Calu3 (cell line): ENCODE data around the gene ANO8. TPM values are rescaled to one million over a fixed set of nuclear protein-coding genes. Genes with fewer than 3 reads are reported as not detected.
A peak's percentile ranks its signal among the peaks of the same experiment; 100 is the strongest.

Source experiments
- BruUV-seq: library from RNA; stranded (reverse); fragments of 400-500 nt; replicated peaks from 2 replicates; lab custom pipeline; 2021; lab: Mats Ljungman, UMichigan
- CTCF ChIA-PET: fragments of 300-600 bp; sonication (Branson Sonifier 250); formaldehyde crosslinking; loops from one replicate; lab custom pipeline; 2022; ENCODE audit warnings: antibody characterized with exemption; lab: Charles Lee
- DNase-seq: peaks from one replicate; pipeline ENCODE4 v3.0.0; 2022
- H3K27ac Mint-ChIP-seq: one replicate; pipeline ENCODE4 v1.8.0; 2022; ENCODE audit warnings: mixed read lengths; ENCODE audit not compliant: unreplicated experiment
- H3K27me3 Mint-ChIP-seq: one replicate; pipeline ENCODE4 v1.8.0; 2022; ENCODE audit warnings: mixed read lengths; ENCODE audit not compliant: unreplicated experiment
- H3K36me3 Mint-ChIP-seq: one replicate; pipeline ENCODE4 v1.8.0; 2022; ENCODE audit warnings: mild to moderate bottlenecking, moderate library complexity, mixed read lengths; ENCODE audit not compliant: insufficient read depth, unreplicated experiment
- H3K4me1 Mint-ChIP-seq: one replicate; pipeline ENCODE4 v1.8.0; 2022; ENCODE audit warnings: mild to moderate bottlenecking, low read depth, mixed read lengths; ENCODE audit not compliant: unreplicated experiment
- H3K4me3 Mint-ChIP-seq: one replicate; pipeline ENCODE4 v1.8.0; 2022; ENCODE audit warnings: mild to moderate bottlenecking, low read depth, moderate library complexity, mixed read lengths; ENCODE audit not compliant: unreplicated experiment
- H3K9me3 Mint-ChIP-seq: one replicate; pipeline ENCODE4 v1.8.0; 2022; ENCODE audit warnings: low read depth, mixed read lengths; ENCODE audit not compliant: unreplicated experiment
- intact Hi-C: fragments of 100-400 bp; cut with micrococcal nuclease; formaldehyde crosslinking; loops from one replicate; pipeline ENCODE4 v1.10.0; 2022; ENCODE audit not compliant: unreplicated experiment
- total RNA-seq: library from RNA; stranded (reverse); gene quantifications from 2 replicates; pipeline ENCODE4 v1.2.3, GENCODE V29; 2022
- TF ChIP-seq, protein P1 (sequence below): fragments of 200-600 bp; IDR thresholded peaks from one replicate; pipeline ENCODE4 v1.8.0; 2022; ENCODE audit warnings: antibody characterized with exemption; ENCODE audit not compliant: unreplicated experiment

ANO8 gene
- total RNA-seq, 1 experiment from 2014 or later: 10.5 TPM

GRCh38 chr19:17338433-17339078, 3.9 kb upstream of the ANO8 start:
- TF ChIP-seq, protein P1, sequence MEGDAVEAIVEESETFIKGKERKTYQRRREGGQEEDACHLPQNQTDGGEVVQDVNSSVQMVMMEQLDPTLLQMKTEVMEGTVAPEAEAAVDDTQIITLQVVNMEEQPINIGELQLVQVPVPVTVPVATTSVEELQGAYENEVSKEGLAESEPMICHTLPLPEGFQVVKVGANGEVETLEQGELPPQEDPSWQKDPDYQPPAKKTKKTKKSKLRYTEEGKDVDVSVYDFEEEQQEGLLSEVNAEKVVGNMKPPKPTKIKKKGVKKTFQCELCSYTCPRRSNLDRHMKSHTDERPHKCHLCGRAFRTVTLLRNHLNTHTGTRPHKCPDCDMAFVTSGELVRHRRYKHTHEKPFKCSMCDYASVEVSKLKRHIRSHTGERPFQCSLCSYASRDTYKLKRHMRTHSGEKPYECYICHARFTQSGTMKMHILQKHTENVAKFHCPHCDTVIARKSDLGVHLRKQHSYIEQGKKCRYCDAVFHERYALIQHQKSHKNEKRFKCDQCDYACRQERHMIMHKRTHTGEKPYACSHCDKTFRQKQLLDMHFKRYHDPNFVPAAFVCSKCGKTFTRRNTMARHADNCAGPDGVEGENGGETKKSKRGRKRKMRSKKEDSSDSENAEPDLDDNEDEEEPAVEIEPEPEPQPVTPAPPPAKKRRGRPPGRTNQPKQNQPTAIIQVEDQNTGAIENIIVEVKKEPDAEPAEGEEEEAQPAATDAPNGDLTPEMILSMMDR: no peak
- Mint-ChIP-seq H3K36me3 (peaks cover 47% of the 10 kb centered on the region), H3K4me3 (peak overlapping the region; percentile 79), H3K27me3 (no peaks in the 10 kb centered on the region), H3K4me1 (no peaks in the 10 kb centered on the region), H3K9me3 (no peaks in the 10 kb centered on the region), H3K27ac (no peak overlapping the region)
- BruUV-seq: no TSS peak
- intact Hi-C loops: no loop called here
- CTCF ChIA-PET: no interaction called here
- DNase-seq: no peak

- Mint-ChIP-seq H3K36me3 (peaks cover 48% of the 10 kb centered on the region), H3K4me3 (peak overlapping the region; percentile 79), H3K4me1 (no peaks in the 10 kb centered on the region), H3K9me3 (no peaks in the 10 kb centered on the region), H3K27ac (peak overlapping the region; percentile 82), H3K27me3 (no peaks in the 10 kb centered on the region)
- peak; percentile 21 for DNase-seq
- BruUV-seq: TSS peak; percentile 37
- TF ChIP-seq, protein P1: no peak
- intact Hi-C loops: no loop called here
- CTCF ChIA-PET: no interaction called here
These were observed 3.2 kb upstream of the ANO8 start for GRCh38 chr19:17337675-17338432.

- Mint-ChIP-seq H3K36me3 (peaks cover 43% of the 10 kb centered on the region), H3K9me3 (no peaks in the 10 kb centered on the region), H3K27me3 (no peaks in the 10 kb centered on the region), H3K27ac (peak within 1 kb of the TSS; percentile 82), H3K4me3 (peak within 1 kb of the TSS; percentile 79), H3K4me1 (no peaks in the 10 kb centered on the region)
- BruUV-seq: TSS peak; percentile 85
- peak; percentile 93 for DNase-seq
- intact Hi-C loops: no loop called here
- CTCF ChIA-PET: interaction anchor here (0.7 kb wide), 1 partner anchor 32 kb away, joined by 5 read pairs; no protein-coding TSS in a partner anchor
- TF ChIP-seq, protein P1: no peak
These were observed 2.4 kb upstream of the ANO8 start, which contains the start of gene GTPBP3 for GRCh38 chr19:17336872-17337674. GTPBP3 (plus strand) TSS chr19:17337553; CDS start chr19:17337612, 59 bp downstream.

DNA sequence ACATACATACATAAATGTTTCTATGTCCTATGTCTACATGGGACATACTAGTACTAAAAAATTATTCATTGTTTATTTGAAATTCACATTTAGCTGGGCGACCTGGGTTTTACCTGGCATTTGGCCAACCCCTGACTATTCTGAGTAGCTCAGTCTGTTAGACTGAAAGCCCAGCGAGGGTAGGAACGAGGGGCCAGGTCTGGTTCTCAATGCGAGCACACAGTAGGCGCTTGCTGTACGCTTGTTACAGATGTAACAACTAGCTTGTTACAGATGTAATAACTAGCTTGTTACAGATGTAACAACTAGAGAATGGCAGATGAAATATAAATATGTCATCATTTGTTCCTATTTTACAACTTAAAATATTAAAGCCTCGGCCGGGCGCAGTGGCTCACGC, 920 bp upstream of the ANO8 start:
- H3K36me3 Mint-ChIP-seq: peaks cover 47% of the 10 kb centered on the region
- H3K27me3 Mint-ChIP-seq: no peaks in the 10 kb centered on the region
- TF ChIP-seq, protein P1: no peak
- CTCF ChIA-PET: no interaction called here
- no peaks in the 10 kb centered on the region for H3K4me1 Mint-ChIP-seq
- no peak overlapping the region for H3K27ac Mint-ChIP-seq
- H3K9me3 Mint-ChIP-seq: no peaks in the 10 kb centered on the region
- no TSS peak for BruUV-seq
- intact Hi-C loops: no loop called here
- no peak overlapping the region for H3K4me3 Mint-ChIP-seq
- no peak for DNase-seq
